Measurements from ENCODE around the gene PTPA.
A peak's percentile ranks its signal among the peaks of the same experiment; 100 is the strongest.
"Not testable (repeated sequence)": the region's sequence is repeated elsewhere in the genome, so short reads cannot be mapped to it uniquely, and the experiment has no call there.

Gene PTPA

GRCh38 chr9:129177791-129178567 is 66.8 kb downstream of the PTPA start, which contains the start of gene IER5L:
TSS of gene IER5L (minus strand) at chr9:129178261. CDS start at chr9:129178052, 209 bp downstream.
- DNase-seq = peak; percentile 96

GRCh38 chr9:129178568-129179382 is 67.6 kb downstream of the PTPA start:
- DNase-seq = no peak

GRCh38 chr9:129181246-129181645 is 70.0 kb downstream of the PTPA start:
- DNase-seq = no peak

GRCh38 chr9:129182122-129182521 is 70.9 kb downstream of the PTPA start:
- no peak for DNase-seq

GRCh38 chr9:129182625-129183494 is 71.6 kb downstream of the PTPA start:
- no peak for DNase-seq

- no peak for DNase-seq
Measured at GRCh38 chr9:129183495-129184218, 72.4 kb downstream of the PTPA start.

GRCh38 chr9:129184219-129184524 is 73.0 kb downstream of the PTPA start:
- no peak for DNase-seq

- no peak for DNase-seq
Measured at GRCh38 chr9:129184596-129185122, 73.4 kb downstream of the PTPA start.

- DNase-seq = no peak
Measured at GRCh38 chr9:129185402-129185801, 74.2 kb downstream of the PTPA start.

- DNase-seq = no peak
Measured at GRCh38 chr9:129185991-129186390, 74.8 kb downstream of the PTPA start.

- no peak for DNase-seq
Measured at GRCh38 chr9:129187042-129187441, 75.8 kb downstream of the PTPA start.

GRCh38 chr9:129189971-129190370 is 78.8 kb downstream of the PTPA start:
- not testable (repeated sequence) for DNase-seq

GRCh38 chr9:129191234-129191633 is 80.0 kb downstream of the PTPA start:
- DNase-seq = no peak

GRCh38 chr9:129193655-129194054 is 82.4 kb downstream of the PTPA start:
- DNase-seq = no peak

- DNase-seq = no peak
Measured at GRCh38 chr9:129194221-129194620, 83.0 kb downstream of the PTPA start.

- DNase-seq = no peak
Measured at GRCh38 chr9:129195606-129196005, 84.4 kb downstream of the PTPA start.

GRCh38 chr9:129197045-129197444 is 85.8 kb downstream of the PTPA start:
- not testable (repeated sequence) for DNase-seq

GRCh38 chr9:129197978-129198318 is 86.7 kb downstream of the PTPA start:
- no peak for DNase-seq
